A549 (cell line): ENCODE results near the gene PUS1. TPM values are rescaled to one million over a fixed set of nuclear protein-coding genes. Genes with fewer than 3 reads are reported as not detected.

Experiments used
- ATAC-seq, 2 experiments: fragments of 200-7000 bp in 1 of 2; fragments of >200 bp in 1 of 2; cut with Nextera tagmentation in 1 of 2; cut with Tn5 transposase in 1 of 2; 3 replicates each; pipeline versions ENCODE4 v1.8.0 to v1.9.1; 2018 to 2020; ENCODE audit warnings: mild to moderate bottlenecking in 1 of 2, moderate library complexity in 1 of 2
- CTCF ChIA-PET: fragments of 300-600 bp; sonication (Branson Sonifier 250); formaldehyde crosslinking; extraction: SDS; loops from one replicate; lab custom pipeline; 2021; ENCODE audit warnings: antibody characterized with exemption, inconsistent platforms; lab: Yijun Ruan, JAX
- POLR2A ChIA-PET: fragments of 350-600 bp; formaldehyde crosslinking; extraction: SDS; loops from one replicate; lab custom pipeline; 2021; ENCODE audit warnings: antibody characterized with exemption, inconsistent platforms; lab: Yijun Ruan, JAX
- DNase-seq, 2 experiments: peaks; one replicate each; pipeline versions ENCODE4 v3.0.0 to v3.0.0-alpha.2; 2011 to 2016; ENCODE audit warnings: low read depth in 1 of 2, low spot score in 1 of 2
- FAIRE-seq: peaks from 2 replicates; lab custom pipeline; 2011; peaks lifted over from hg19 to GRCh38; lab: Jason Lieb, UNC
- H3K27ac ChIP-seq, 2 experiments: fragments of >200 bp; sonication (Bioruptor Twin); formaldehyde crosslinking; 3 replicates each; pipeline ENCODE4 v1.5.1; 2016 to 2017
- H3K4me1 ChIP-seq: fragments of >200 bp; sonication (Bioruptor Twin); formaldehyde crosslinking; 3 replicates; pipeline ENCODE4 v1.6.1; 2016
- H3K4me2 ChIP-seq: fragments of >200 bp; sonication (Bioruptor Twin); formaldehyde crosslinking; 3 replicates; pipeline ENCODE4 v1.6.1; 2016
- H3K4me3 ChIP-seq: fragments of >200 bp; sonication (Bioruptor Twin); formaldehyde crosslinking; 3 replicates; pipeline ENCODE4 v1.5.1; 2016
- H3K9me3 ChIP-seq: fragments of >200 bp; sonication (Bioruptor Twin); formaldehyde crosslinking; 3 replicates; pipeline ENCODE4 v1.6.1; 2016
- CBX2 ChIP-seq: fragments of 200-600 bp; sonication (generic); IDR thresholded peaks from 2 replicates; pipeline ENCODE4 v1.6.1; 2016; ENCODE audit warnings: low read depth, mild to moderate bottlenecking, borderline replicate concordance
- CEBPB ChIP-seq, 2 experiments: fragments of >200 bp in 1 of 2; sonication (Bioruptor Twin) in 1 of 2; formaldehyde crosslinking in 1 of 2; IDR thresholded peaks; 2 replicates each; pipeline ENCODE4 v1.6.1; 2012 to 2016
- CHD2 ChIP-seq: fragments of 150-350 bp; IDR thresholded peaks from 2 replicates; pipeline ENCODE4 v1.6.1; 2014; ENCODE audit warnings: low read length; ENCODE audit not compliant: partially characterized antibody
- E2F6 ChIP-seq: IDR thresholded peaks from 2 replicates; pipeline ENCODE4 v1.6.1; 2012; ENCODE audit warnings: low read depth, borderline replicate concordance
- FOSB ChIP-seq: fragments of 250-450 bp; sonication (Bioruptor Pico); IDR thresholded peaks from 2 replicates; pipeline ENCODE4 v1.5.0; 2020; ENCODE audit warnings: mild to moderate bottlenecking, moderate library complexity
- FOXS1 ChIP-seq: fragments of 250-450 bp; sonication (Bioruptor Pico); IDR thresholded peaks from 2 replicates; pipeline ENCODE4 v1.5.0; 2020; ENCODE audit warnings: mild to moderate bottlenecking, moderate library complexity
- HDAC2 ChIP-seq: fragments of 200-600 bp; sonication (generic); IDR thresholded peaks from 2 replicates; pipeline ENCODE4 v1.6.1; 2016
- HES2 ChIP-seq: fragments of >200 bp; sonication (Bioruptor Twin); formaldehyde crosslinking; IDR thresholded peaks from 2 replicates; pipeline ENCODE4 v1.6.1; 2016
- HMGXB4 ChIP-seq: fragments of 250-450 bp; sonication (Bioruptor Pico); IDR thresholded peaks from 2 replicates; pipeline ENCODE4 v1.5.0; 2021; ENCODE audit warnings: mild to moderate bottlenecking, moderate library complexity, borderline replicate concordance
- HOXB13 ChIP-seq: fragments of 250-450 bp; sonication (Bioruptor Pico); IDR thresholded peaks from 2 replicates; pipeline ENCODE4 v1.5.0; 2020; ENCODE audit warnings: low read depth, mild to moderate bottlenecking, moderate library complexity
- JUN ChIP-seq, 2 experiments: fragments of >200 bp; sonication (Bioruptor Twin); formaldehyde crosslinking; IDR thresholded peaks; 2 replicates in 1 of 2; 3 replicates in 1 of 2; pipeline ENCODE4 v1.6.1; 2016 to 2017
- KDM1A ChIP-seq: fragments of 200-600 bp; sonication (generic); IDR thresholded peaks from 2 replicates; pipeline ENCODE4 v1.6.1; 2016; ENCODE audit warnings: low read depth, mild to moderate bottlenecking
- KDM5A ChIP-seq: fragments of 200-600 bp; sonication (generic); IDR thresholded peaks from 2 replicates; pipeline ENCODE4 v1.6.1; 2016; ENCODE audit warnings: antibody characterized with exemption, mild to moderate bottlenecking
- PBX3 ChIP-seq: IDR thresholded peaks from 2 replicates; pipeline ENCODE4 v1.6.1; 2012
- PHF8 ChIP-seq: fragments of 200-600 bp; sonication (generic); IDR thresholded peaks from 2 replicates; pipeline ENCODE4 v1.6.1; 2016; ENCODE audit warnings: low read depth, mild to moderate bottlenecking, antibody characterized with exemption, moderate library complexity, borderline replicate concordance
- ZC3H11A ChIP-seq: fragments of 450-650 bp; IDR thresholded peaks from 2 replicates; pipeline ENCODE4 v1.6.1; 2014; ENCODE audit warnings: antibody characterized with exemption, mild to moderate bottlenecking
- ZFP36 ChIP-seq: fragments of 450-650 bp; IDR thresholded peaks from 2 replicates; pipeline ENCODE4 v1.6.1; 2014; ENCODE audit warnings: borderline replicate concordance; ENCODE audit not compliant: partially characterized antibody
- ZNF302 ChIP-seq: fragments of 250-450 bp; sonication (Bioruptor Pico); IDR thresholded peaks from 2 replicates; pipeline ENCODE4 v1.9.0; 2021; ENCODE audit warnings: inconsistent platforms, mild to moderate bottlenecking, moderate library complexity
- WGBS: methylation state at CpG from one replicate; pipeline ENCODE4 v1.1.6; 2017; ENCODE audit errors: missing lambda C conversion rate; 5-methylcytosine and 5-hydroxymethylcytosine counted together
- polyA plus RNA-seq, 4 experiments: library from polyadenylated mRNA; depleted of rRNA in 3 of 4; stranded (reverse); fragments of >200 nt; fragmentation: RNase III in 1 of 4; extraction: RNeasy Plus Mini Kit Qiagen cat#74134 plus additional on column Dnase treatment in 1 of 4; gene quantifications; 2 replicates in 3 of 4; 3 replicates in 1 of 4; pipeline ENCODE4 v1.2.3, GENCODE V29; 2011 to 2017
- TF ChIP-seq, protein P1 (sequence below): fragments of 250-450 bp; sonication (Bioruptor Pico); IDR thresholded peaks from 2 replicates; pipeline ENCODE4 v1.5.0; 2020; ENCODE audit warnings: low read depth, mild to moderate bottlenecking, moderate library complexity

The PUS1 gene
- polyA plus RNA-seq, 2 of the 4 experiments (the other 2 are of a cell fraction), result 51.1 to 62.8 TPM

- Histone ChIP-seq H3K4me2 (no peak overlapping the region), H3K27ac (no peak overlapping the region), H3K4me3 (no peak overlapping the region)
- FAIRE-seq (no peak), ATAC-seq (no peak)
- POLR2A ChIA-PET, result no interaction called here
- TF ChIP-seq E2F6, result no peak
- TF ChIP-seq, all 56 proteins: peak for 0
- H3K9me3 ChIP-seq, result no peaks in the 10 kb centered on the region
- 94% methylated on average over 8 of the region's 8 CpGs for WGBS
- H3K4me1 ChIP-seq, result peaks cover 21% of the 10 kb centered on the region; the same call in 2 of the 3 replicates
- CTCF ChIA-PET, result interaction anchor here (2.3 kb wide), 1 partner anchor 79 kb away, joined by 5 read pairs; no protein-coding TSS in a partner anchor
- DNase-seq, result no peak
Measured at GRCh38 chr12:131933387-131933786, 4.3 kb downstream of the PUS1 start.

DNA sequence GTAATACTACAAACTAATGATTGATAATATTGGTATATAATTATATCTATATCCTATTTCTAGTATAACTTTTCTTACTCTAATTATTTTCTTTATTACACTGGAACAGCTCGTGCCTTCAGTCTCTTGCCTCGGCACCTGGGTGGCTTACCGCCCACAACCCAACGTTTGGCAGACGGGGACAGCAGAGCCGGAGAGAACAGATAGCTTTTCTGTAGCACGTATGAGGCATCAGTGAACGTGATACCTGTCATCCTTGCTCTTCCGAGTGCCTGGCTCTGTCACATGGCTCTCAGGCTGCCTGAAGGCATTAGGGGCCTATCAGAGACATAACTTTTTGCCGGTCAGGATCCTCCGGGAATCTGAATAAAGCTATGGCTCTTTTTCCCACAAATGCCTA, 5.5 kb downstream of the PUS1 start:
- no peak overlapping the region for H3K4me2 ChIP-seq
- FAIRE-seq (no peak), DNase-seq (no peak)
- no peak for TF ChIP-seq KDM1A
- TF ChIP-seq PBX3, result no peak
- no peak for TF ChIP-seq HDAC2
- TF ChIP-seq, protein P1, sequence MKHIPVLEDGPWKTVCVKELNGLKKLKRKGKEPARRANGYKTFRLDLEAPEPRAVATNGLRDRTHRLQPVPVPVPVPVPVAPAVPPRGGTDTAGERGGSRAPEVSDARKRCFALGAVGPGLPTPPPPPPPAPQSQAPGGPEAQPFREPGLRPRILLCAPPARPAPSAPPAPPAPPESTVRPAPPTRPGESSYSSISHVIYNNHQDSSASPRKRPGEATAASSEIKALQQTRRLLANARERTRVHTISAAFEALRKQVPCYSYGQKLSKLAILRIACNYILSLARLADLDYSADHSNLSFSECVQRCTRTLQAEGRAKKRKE (CRISPR knock-in tag), result no peak
- no peak for TF ChIP-seq CBX2
- no peak for TF ChIP-seq CEBPB (IDR thresholded peaks at IDR 0.05)
- no peak for TF ChIP-seq HMGXB4 (CRISPR knock-in tag)
- TF ChIP-seq PHF8, result no peak
- TF ChIP-seq ZNF302 (CRISPR knock-in tag), result no peak
- no peak for TF ChIP-seq ZC3H11A
- no peak for TF ChIP-seq HOXB13
- TF ChIP-seq HES2, result no peak
- no peak for TF ChIP-seq E2F6
- TF ChIP-seq FOXS1 (CRISPR knock-in tag), result no peak
- TF ChIP-seq KDM5A, result no peak
- no peak for TF ChIP-seq FOSB (CRISPR knock-in tag)
- TF ChIP-seq CHD2, result no peak
- TF ChIP-seq, all 56 proteins: peak for 0
- no peak overlapping the region for H3K4me3 ChIP-seq
- ChIA-PET POLR2A (no interaction called here), CTCF (interaction anchor here (1.0 to 2.3 kb wide), 3 partner anchors 9 to 81 kb away, joined by 4 to 5 read pairs (median 4); no protein-coding TSS in a partner anchor)
- H3K27ac ChIP-seq, result no peak overlapping the region
- peaks cover 21% of the 10 kb centered on the region; the same call in 2 of the 3 replicates for H3K4me1 ChIP-seq
- 88% methylated on average over 11 of the region's 11 CpGs for WGBS
- H3K9me3 ChIP-seq, result no peaks in the 10 kb centered on the region
- ATAC-seq, result no peak

GRCh38 chr12:131938082-131938481, 9.0 kb downstream of the PUS1 start:
- no peak overlapping the region for H3K4me3 ChIP-seq
- DNase-seq (no peak), ATAC-seq (no peak)
- TF ChIP-seq JUN (IDR thresholded peaks at IDR 0.05), result no peak
- no peak for TF ChIP-seq ZFP36
- TF ChIP-seq, all 56 proteins: peak for 0
- H3K4me1 ChIP-seq, result no peaks in the 10 kb centered on the region
- H3K9me3 ChIP-seq, result no peaks in the 10 kb centered on the region
- H3K27ac ChIP-seq, result no peak overlapping the region
- 78% methylated on average over 7 of the region's 7 CpGs for WGBS
- ChIA-PET POLR2A (no interaction called here), CTCF (interaction anchor here (1.2 to 2.0 kb wide), 3 partner anchors 9 to 1022 kb away, joined by 3 to 8 read pairs (median 3); partner anchors contain the start of gene PUS1)
- H3K4me2 ChIP-seq, result no peak overlapping the region
- no peak for FAIRE-seq
